Mucosa of stomach (tissue), 1 donor: ENCODE results near the gene NSG2.

Source experiments
- H3K27me3 ChIP-seq: one replicate; pipeline ENCODE4 v1.7.0; 2013; ENCODE audit warnings: mild to moderate bottlenecking, low read length; ENCODE audit not compliant: control insufficient read depth, insufficient read depth
- H3K36me3 ChIP-seq: one replicate; pipeline ENCODE4 v1.7.0; 2013; ENCODE audit warnings: low read length; ENCODE audit not compliant: control insufficient read depth, insufficient read depth
- H3K4me1 ChIP-seq: one replicate; pipeline ENCODE4 v1.7.0; 2013; ENCODE audit warnings: mild to moderate bottlenecking, low read length; ENCODE audit not compliant: control insufficient read depth, insufficient read depth
- H3K4me3 ChIP-seq: one replicate; pipeline ENCODE4 v1.7.0; 2013; ENCODE audit warnings: low read length
- H3K9ac ChIP-seq: one replicate; pipeline ENCODE4 v1.7.0; 2013; ENCODE audit warnings: mild to moderate bottlenecking, low read length, moderate library complexity
- H3K9me3 ChIP-seq: one replicate; pipeline ENCODE4 v1.7.0; 2013; ENCODE audit warnings: mild to moderate bottlenecking, low read length, moderate library complexity; ENCODE audit not compliant: control insufficient read depth
- donor health status: Pancreatic carcinoma.

NSG2 gene

GRCh38 chr5:174044466-174045254 lies 846 bp upstream of the NSG2 start:
- Histone ChIP-seq H3K4me1 (no peaks in the 10 kb centered on the region), H3K9ac (no peak overlapping the region), H3K27me3 (peaks cover 3% of the 10 kb centered on the region), H3K9me3 (no peaks in the 10 kb centered on the region), H3K4me3 (no peak overlapping the region), H3K36me3 (no peaks in the 10 kb centered on the region)

- H3K4me3 ChIP-seq, result no peak overlapping the region
- H3K27me3 ChIP-seq, result no peaks in the 10 kb centered on the region
- H3K36me3 ChIP-seq, result no peaks in the 10 kb centered on the region
- H3K9me3 ChIP-seq, result no peaks in the 10 kb centered on the region
- H3K4me1 ChIP-seq, result no peaks in the 10 kb centered on the region
- no peak overlapping the region for H3K9ac ChIP-seq
Observed at GRCh38 chr5:174046558-174046957, 1.1 kb downstream of the NSG2 start.

GRCh38 chr5:174047472-174048099 lies 2.1 kb downstream of the NSG2 start:
- no peak overlapping the region for H3K4me3 ChIP-seq
- H3K4me1 ChIP-seq, result no peaks in the 10 kb centered on the region
- H3K9ac ChIP-seq, result no peak overlapping the region
- no peaks in the 10 kb centered on the region for H3K36me3 ChIP-seq
- H3K27me3 ChIP-seq, result no peaks in the 10 kb centered on the region
- H3K9me3 ChIP-seq, result no peaks in the 10 kb centered on the region

GRCh38 chr5:174052636-174053035 lies 7.1 kb downstream of the NSG2 start:
- H3K4me1 ChIP-seq, result no peaks in the 10 kb centered on the region
- no peak overlapping the region for H3K9ac ChIP-seq
- H3K36me3 ChIP-seq, result no peaks in the 10 kb centered on the region
- H3K4me3 ChIP-seq, result no peak overlapping the region
- H3K9me3 ChIP-seq, result no peaks in the 10 kb centered on the region
- no peaks in the 10 kb centered on the region for H3K27me3 ChIP-seq

- H3K9me3 ChIP-seq, result no peaks in the 10 kb centered on the region
- no peaks in the 10 kb centered on the region for H3K27me3 ChIP-seq
- no peak overlapping the region for H3K9ac ChIP-seq
- H3K4me1 ChIP-seq, result no peaks in the 10 kb centered on the region
- no peaks in the 10 kb centered on the region for H3K36me3 ChIP-seq
- H3K4me3 ChIP-seq, result no peak overlapping the region
Observed at GRCh38 chr5:174053905-174054304, 8.4 kb downstream of the NSG2 start.

- H3K27me3 ChIP-seq, result no peaks in the 10 kb centered on the region
- H3K4me3 ChIP-seq, result no peak overlapping the region
- no peaks in the 10 kb centered on the region for H3K9me3 ChIP-seq
- H3K4me1 ChIP-seq, result no peaks in the 10 kb centered on the region
- H3K36me3 ChIP-seq, result no peaks in the 10 kb centered on the region
- no peak overlapping the region for H3K9ac ChIP-seq
Observed at GRCh38 chr5:174056064-174056847, 10.8 kb downstream of the NSG2 start.

GRCh38 chr5:174057206-174057605 lies 11.7 kb downstream of the NSG2 start:
- H3K4me3 ChIP-seq, result no peak overlapping the region
- H3K36me3 ChIP-seq, result no peaks in the 10 kb centered on the region
- no peak overlapping the region for H3K9ac ChIP-seq
- no peaks in the 10 kb centered on the region for H3K4me1 ChIP-seq
- H3K9me3 ChIP-seq, result no peaks in the 10 kb centered on the region
- H3K27me3 ChIP-seq, result no peaks in the 10 kb centered on the region

- H3K36me3 ChIP-seq, result no peaks in the 10 kb centered on the region
- no peaks in the 10 kb centered on the region for H3K4me1 ChIP-seq
- H3K9me3 ChIP-seq, result no peaks in the 10 kb centered on the region
- no peaks in the 10 kb centered on the region for H3K27me3 ChIP-seq
- no peak overlapping the region for H3K4me3 ChIP-seq
- H3K9ac ChIP-seq, result no peak overlapping the region
Observed at GRCh38 chr5:174058433-174059122, 13.1 kb downstream of the NSG2 start.

- Histone ChIP-seq H3K4me1 (no peaks in the 10 kb centered on the region), H3K9ac (no peak overlapping the region), H3K36me3 (no peaks in the 10 kb centered on the region), H3K9me3 (no peaks in the 10 kb centered on the region), H3K27me3 (no peaks in the 10 kb centered on the region), H3K4me3 (no peak overlapping the region)
Observed at GRCh38 chr5:174059247-174059646, 13.7 kb downstream of the NSG2 start.

GRCh38 chr5:174063082-174063756 lies 17.7 kb downstream of the NSG2 start:
- no peak overlapping the region for H3K4me3 ChIP-seq

GRCh38 chr5:174064171-174064570 lies 18.7 kb downstream of the NSG2 start:
- no peaks in the 10 kb centered on the region for H3K36me3 ChIP-seq
- H3K9ac ChIP-seq, result no peak overlapping the region
- H3K4me3 ChIP-seq, result no peak overlapping the region

More at GRCh38 chr5:174063082-174063756, 17.7 kb downstream of the NSG2 start:
- no peaks in the 10 kb centered on the region for H3K36me3 ChIP-seq
- H3K9ac ChIP-seq, result no peak overlapping the region
- no peaks in the 10 kb centered on the region for H3K27me3 ChIP-seq
- H3K4me1 ChIP-seq, result no peaks in the 10 kb centered on the region
- H3K9me3 ChIP-seq, result no peaks in the 10 kb centered on the region

More at GRCh38 chr5:174064171-174064570, 18.7 kb downstream of the NSG2 start:
- Histone ChIP-seq H3K27me3 (no peaks in the 10 kb centered on the region), H3K4me1 (no peaks in the 10 kb centered on the region), H3K9me3 (no peaks in the 10 kb centered on the region)
